ENCODE data around the gene SLC26A1. TPM values are rescaled to one million over a fixed set of nuclear protein-coding genes. Genes with fewer than 3 reads are reported as not detected.

Gene SLC26A1
- total RNA-seq, 1 experiment from 2014 or later, result 0.22 TPM

- TF ChIP-seq ATF3 (IDR thresholded peaks at IDR 0.05) (no peak), EGR1 (IDR thresholded peaks at IDR 0.05; ENCODE audit: low read depth) (no peak)
Measured at GRCh38 chr4:1004557-1005485, 11.6 kb upstream of the SLC26A1 start (continued).

GRCh38 chr4:1004071-1004418 lies 10.8 kb upstream of the SLC26A1 start:
- H3K9me2 ChIP-seq (ENCODE audit: insufficient read depth), result no peaks in the 10 kb centered on the region
- RAD21 ChIA-PET (ENCODE audit: low non-redundant PET in 1 of 2, low total read pairs in 2 of 2, uncharacterized antibody in 2 of 2, unreplicated experiment in 2 of 2), result no interaction called here
- no peak overlapping the region for H3K4me2 ChIP-seq (ENCODE audit: low read length)
- no peaks in the 10 kb centered on the region for H3K79me2 ChIP-seq (ENCODE audit: insufficient read depth, low read length)
- CTCF ChIA-PET, result no interaction called here
- no peaks in the 10 kb centered on the region for H3K9me3 ChIP-seq (ENCODE audit: control insufficient read depth in 1 of 2, insufficient read depth in 1 of 2, low read depth in 1 of 2, low read length in 2 of 2)
- H3K9ac ChIP-seq (ENCODE audit: low read length), result no peak overlapping the region
- ATAC-seq (no peak), DNase-seq (ENCODE audit: low read depth, low spot score) (no peak)
- intact Hi-C loops (cut with micrococcal nuclease), result no loop called here
- H3K27me3 ChIP-seq (ENCODE audit: insufficient read depth, low read length), result no peaks in the 10 kb centered on the region
- POLR2A ChIA-PET, result no interaction called here
- no peak overlapping the region for H2AFZ ChIP-seq (ENCODE audit: low read depth, low read length, poor library complexity, severe bottlenecking)
- no peak overlapping the region for H3K4me3 ChIP-seq (replicated peaks in 1 of 2; ENCODE audit: low read depth in 1 of 2, low read length in 2 of 2)
- H3K4me1 ChIP-seq (ENCODE audit: control insufficient read depth in 1 of 2, insufficient read depth in 2 of 2, low read length in 2 of 2), result peaks cover 2 to 12% of the 10 kb centered on the region in 2 experiments; a peak in 3 of 4 replicates
- BruUV-seq (replicated peaks), result no TSS peak
- no peak overlapping the region for H3K27ac ChIP-seq (ENCODE audit: low read depth, low read length)
- H4K20me1 ChIP-seq (ENCODE audit: insufficient read depth), result no peaks in the 10 kb centered on the region
- TF ChIP-seq MAX (IDR thresholded peaks at IDR 0.05), result no peak
- TF ChIP-seq ZFX (IDR thresholded peaks at IDR 0.05), result no peak
- TF ChIP-seq SIN3A (IDR thresholded peaks at IDR 0.05; ENCODE audit: low read depth), result no peak
- no peak for TF ChIP-seq SRF (IDR thresholded peaks at IDR 0.05; ENCODE audit: low read depth)
- no peak for TF ChIP-seq POLR2A (IDR thresholded peaks at IDR 0.05; ENCODE audit: borderline replicate concordance, extremely low read depth, insufficient read depth, insufficient read length)
- TF ChIP-seq JUND (IDR thresholded peaks at IDR 0.05), result no peak
- no peak for TF ChIP-seq POLR2AphosphoS5 (IDR thresholded peaks at IDR 0.05; ENCODE audit: low read depth, low read length)
- TF ChIP-seq TCF7L2 (IDR thresholded peaks at IDR 0.05; ENCODE audit: borderline replicate concordance, extremely low read depth, insufficient read depth, insufficient read length), result no peak
- TF ChIP-seq EZH2 (IDR thresholded peaks at IDR 0.05), result no peak
- TF ChIP-seq ZNF274 (IDR thresholded peaks at IDR 0.05; ENCODE audit: low read depth, low read length), result no peak
- no peak for TF ChIP-seq ATF3 (IDR thresholded peaks at IDR 0.05)
- H3K36me3 ChIP-seq (ENCODE audit: control insufficient read depth in 1 of 2, insufficient read depth in 2 of 2, low read length in 2 of 2), result no peaks in the 10 kb centered on the region
